ENCODE data around the gene LIX1.
A peak's percentile ranks its signal among the peaks of the same experiment; 100 is the strongest.
"Not testable (repeated sequence)": the region's sequence is repeated elsewhere in the genome, so short reads cannot be mapped to it uniquely, and the experiment has no call there.

The LIX1 gene

GRCh38 chr5:97087138-97087537 is 55.3 kb downstream of the LIX1 start:
- no peak overlapping the region for H3K4me2 ChIP-seq

DNA sequence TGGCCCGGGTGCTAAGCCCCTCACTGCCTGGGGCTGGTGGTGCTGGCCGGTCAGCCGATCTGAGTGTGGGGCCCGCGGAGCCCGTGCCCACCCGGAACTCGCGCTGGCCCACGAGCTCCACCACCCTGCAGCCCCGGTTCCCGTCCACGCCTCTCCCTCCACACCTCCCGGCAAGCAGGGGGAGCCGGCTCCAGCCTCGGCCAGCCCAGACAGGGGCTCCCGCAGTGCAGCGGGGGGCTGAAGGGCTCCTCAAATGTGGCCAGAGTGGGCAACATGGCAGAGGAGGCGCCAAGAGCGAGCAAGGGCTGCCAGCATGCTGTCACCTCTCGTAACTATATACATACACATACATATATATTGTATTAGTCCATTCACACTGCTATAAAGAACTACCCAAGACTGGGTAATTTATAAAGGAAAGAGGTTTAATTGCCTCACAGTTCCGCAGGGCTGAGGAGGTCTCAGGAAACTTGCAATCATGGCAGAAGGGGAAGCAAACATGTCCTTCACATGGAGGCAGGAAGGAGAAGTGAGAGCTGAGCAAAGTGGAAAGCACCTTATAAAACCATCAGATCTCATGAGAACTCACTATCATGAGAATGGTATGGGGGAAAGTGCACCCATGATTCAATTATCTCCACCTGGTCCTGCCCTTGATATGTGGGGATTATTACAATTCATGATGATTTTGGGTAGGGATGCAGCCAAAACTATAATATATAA is 56.8 kb downstream of the LIX1 start:
- Histone ChIP-seq H4K20me1 (no peaks in the 10 kb centered on the region), H3K4me1 (peaks cover 32% of the 10 kb centered on the region), H3K27me3 (no peaks in the 10 kb centered on the region), H3K4me2 (no peak overlapping the region), H3K9me3 (peaks cover 25% of the 10 kb centered on the region), H3K4me3 (no peak overlapping the region), H3K9ac (no peak overlapping the region), H3K27ac (no peak overlapping the region), H3K36me3 (no peaks in the 10 kb centered on the region; the same call in 1 of the 2 replicates)
- TF ChIP-seq Cebpa-rat (IDR thresholded peaks at IDR 0.05), result no peak

More at GRCh38 chr5:97087138-97087537, 55.3 kb downstream of the LIX1 start:
- no peak for TF ChIP-seq Cebpa-rat (IDR thresholded peaks at IDR 0.05)
- Histone ChIP-seq H4K20me1 (no peaks in the 10 kb centered on the region), H3K27ac (no peak overlapping the region), H3K9me3 (peaks cover 25% of the 10 kb centered on the region), H3K4me3 (no peak overlapping the region), H3K27me3 (no peaks in the 10 kb centered on the region), H3K36me3 (no peaks in the 10 kb centered on the region; the same call in 1 of the 2 replicates), H3K9ac (no peak overlapping the region), H3K4me1 (peaks cover 22% of the 10 kb centered on the region)

GRCh38 chr5:97084782-97085458 is 57.5 kb downstream of the LIX1 start:
- not testable (repeated sequence) for H3K27me3 ChIP-seq, H3K9ac ChIP-seq, H3K27ac ChIP-seq, H3K4me3 ChIP-seq, H3K36me3 ChIP-seq, H3K4me2 ChIP-seq, H4K20me1 ChIP-seq
- Histone ChIP-seq H3K9me3 (peaks cover 25% of the 10 kb centered on the region), H3K4me1 (peaks cover 32% of the 10 kb centered on the region)

- Histone ChIP-seq H3K36me3 (no peaks in the 10 kb centered on the region), H3K4me1 (peaks cover 31% of the 10 kb centered on the region), H3K9ac (no peak overlapping the region), H3K4me3 (no peak overlapping the region), H3K4me2 (no peak overlapping the region), H3K9me3 (peaks cover 10% of the 10 kb centered on the region), H3K27ac (no peak overlapping the region), H4K20me1 (no peaks in the 10 kb centered on the region), H3K27me3 (no peaks in the 10 kb centered on the region)
- TF ChIP-seq Cebpa-rat (IDR thresholded peaks at IDR 0.05), result no peak
Observed at GRCh38 chr5:97078958-97079743, 63.3 kb downstream of the LIX1 start.

- Histone ChIP-seq H3K27ac (no peak overlapping the region), H3K27me3 (no peaks in the 10 kb centered on the region), H4K20me1 (no peaks in the 10 kb centered on the region), H3K4me2 (no peak overlapping the region), H3K4me3 (no peak overlapping the region), H3K36me3 (no peaks in the 10 kb centered on the region), H3K4me1 (peaks cover 21% of the 10 kb centered on the region), H3K9me3 (no peaks in the 10 kb centered on the region), H3K9ac (no peak overlapping the region)
- no peak for TF ChIP-seq Cebpa-rat (IDR thresholded peaks at IDR 0.05)
Observed at GRCh38 chr5:97077246-97077645, 65.2 kb downstream of the LIX1 start.

DNA sequence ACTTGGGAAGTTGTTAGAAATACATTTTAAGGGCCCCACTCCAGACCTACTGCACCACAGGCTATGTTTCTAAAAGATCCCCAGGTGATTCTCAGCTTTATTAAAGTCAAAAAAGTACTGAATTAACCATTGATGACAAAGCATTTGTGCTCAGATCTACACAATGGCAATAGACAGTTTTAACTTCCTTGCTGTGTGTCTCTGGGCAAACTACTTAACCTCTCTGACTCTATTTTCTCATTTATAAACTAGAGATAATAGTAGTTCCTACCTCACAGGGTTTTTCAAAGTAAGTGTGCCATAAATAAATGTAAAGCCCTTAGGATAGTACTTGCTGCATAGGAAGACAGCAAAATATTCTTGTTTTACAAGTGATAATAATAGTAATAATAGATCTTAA is 66.3 kb downstream of the LIX1 start:
- Histone ChIP-seq H4K20me1 (no peaks in the 10 kb centered on the region), H3K4me1 (peaks cover 11% of the 10 kb centered on the region; the same call in 1 of the 2 replicates), H3K9me3 (no peaks in the 10 kb centered on the region), H3K27ac (no peak overlapping the region), H3K36me3 (no peaks in the 10 kb centered on the region), H3K4me3 (no peak overlapping the region), H3K27me3 (no peaks in the 10 kb centered on the region), H3K9ac (no peak overlapping the region), H3K4me2 (no peak overlapping the region)
- TF ChIP-seq Cebpa-rat (IDR thresholded peaks at IDR 0.05), result no peak

GRCh38 chr5:97075649-97076048 is 66.8 kb downstream of the LIX1 start:
- no peaks in the 10 kb centered on the region for H4K20me1 ChIP-seq
- H3K4me3 ChIP-seq, result no peak overlapping the region
- H3K4me2 ChIP-seq, result no peak overlapping the region
- TF ChIP-seq Cebpa-rat (IDR thresholded peaks at IDR 0.05), result no peak
- peaks cover 11% of the 10 kb centered on the region; the same call in 1 of the 2 replicates for H3K4me1 ChIP-seq
- no peaks in the 10 kb centered on the region for H3K27me3 ChIP-seq
- H3K27ac ChIP-seq, result no peak overlapping the region
- H3K9me3 ChIP-seq, result no peaks in the 10 kb centered on the region
- H3K36me3 ChIP-seq, result no peaks in the 10 kb centered on the region
- no peak overlapping the region for H3K9ac ChIP-seq

DNA sequence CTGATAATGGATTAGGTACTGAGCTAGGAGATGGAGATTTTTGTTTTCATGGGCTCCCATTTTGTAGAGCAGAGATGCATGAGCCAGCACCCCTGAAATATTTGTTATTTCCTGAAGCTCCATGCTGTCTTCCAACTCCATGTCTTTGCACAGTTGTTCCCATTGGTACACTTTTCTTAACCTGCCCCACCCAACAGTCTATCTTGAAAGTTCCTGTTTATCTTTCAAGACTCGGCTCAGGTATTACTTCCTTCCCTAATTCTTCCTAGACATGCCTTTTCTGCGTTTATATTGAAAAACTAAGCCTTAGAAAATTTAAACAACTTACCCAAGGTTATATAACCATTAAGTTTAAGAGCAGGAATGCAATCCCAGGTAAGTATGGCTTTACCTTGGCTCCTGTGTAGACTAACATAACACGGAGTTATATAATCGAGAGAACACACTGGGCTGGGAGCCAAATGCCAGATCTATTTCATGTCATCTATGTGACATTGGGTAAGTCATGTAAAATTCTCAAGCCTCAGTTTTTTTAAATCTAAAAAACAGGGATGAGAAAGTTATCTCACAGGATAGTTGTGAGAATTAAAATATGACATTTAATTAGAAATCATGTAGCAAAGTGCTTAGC is 67.4 kb downstream of the LIX1 start:
- H3K4me2 ChIP-seq, result no peak overlapping the region
- H3K36me3 ChIP-seq, result no peaks in the 10 kb centered on the region
- H3K9ac ChIP-seq, result no peak overlapping the region
- no peaks in the 10 kb centered on the region for H3K9me3 ChIP-seq
- peaks cover 11% of the 10 kb centered on the region; the same call in 1 of the 2 replicates for H3K4me1 ChIP-seq
- TF ChIP-seq Cebpa-rat (IDR thresholded peaks at IDR 0.05), result no peak
- H3K27ac ChIP-seq, result no peak overlapping the region
- no peaks in the 10 kb centered on the region for H4K20me1 ChIP-seq
- H3K27me3 ChIP-seq, result no peaks in the 10 kb centered on the region
- no peak overlapping the region for H3K4me3 ChIP-seq

GRCh38 chr5:97073420-97073819 is 69.0 kb downstream of the LIX1 start:
- Histone ChIP-seq H3K9me3 (no peaks in the 10 kb centered on the region), H3K4me3 (no peak overlapping the region), H3K27me3 (no peaks in the 10 kb centered on the region), H3K27ac (no peak overlapping the region), H3K9ac (no peak overlapping the region), H3K4me2 (0 out of 2 replicates have a peak overlapping the region, but pooled peaks have one; percentile 15), H4K20me1 (no peaks in the 10 kb centered on the region), H3K36me3 (no peaks in the 10 kb centered on the region), H3K4me1 (peaks cover 4% of the 10 kb centered on the region; the same call in 1 of the 2 replicates)
- no peak for TF ChIP-seq Cebpa-rat (IDR thresholded peaks at IDR 0.05)
